K562 (cell line): ENCODE data around the gene EXT2. TPM values are rescaled to one million over a fixed set of nuclear protein-coding genes. Genes with fewer than 3 reads are reported as not detected.

ENCODE experiments used
- ELF1 ChIP-seq: fragments of 200-800 bp; sonication (Bioruptor generic); IDR thresholded peaks from 2 replicates; pipeline ENCODE4 v1.6.1; 2016; ENCODE audit warnings: missing genetic modification characterization, missing compliant biosample characterization
- ESRRA ChIP-seq: fragments of 450-650 bp; IDR thresholded peaks from 2 replicates; pipeline ENCODE4 v1.6.1; 2014; ENCODE audit warnings: low read depth, mild to moderate bottlenecking, moderate library complexity, borderline replicate concordance
- HDGF ChIP-seq: fragments of 450-650 bp; IDR thresholded peaks from 2 replicates; pipeline ENCODE4 v1.6.1; 2016
- NFIC ChIP-seq: fragments of 450-650 bp; IDR thresholded peaks from 2 replicates; pipeline ENCODE4 v1.6.1; 2017; ENCODE audit warnings: mild to moderate bottlenecking, inconsistent platforms
- PRPF4 ChIP-seq: fragments of 200-400 bp; formaldehyde crosslinking; IDR thresholded peaks from one replicate; pipeline ENCODE4 v1.6.1; 2017; ENCODE audit warnings: low read length, low read depth, mild to moderate bottlenecking; ENCODE audit not compliant: insufficient read depth, poor library complexity, severe bottlenecking
- SOX6 ChIP-seq: fragments of 450-650 bp; IDR thresholded peaks from 2 replicates; pipeline ENCODE4 v1.6.1; 2014; ENCODE audit warnings: mild to moderate bottlenecking
- TAF7 ChIP-seq: fragments of 450-650 bp; IDR thresholded peaks from 2 replicates; pipeline ENCODE4 v1.6.1; 2016; ENCODE audit warnings: missing genetic modification characterization, missing compliant biosample characterization
- ZBTB7A ChIP-seq: IDR thresholded peaks from 2 replicates; pipeline ENCODE4 v1.6.1; 2011; ENCODE audit warnings: low read depth, mild to moderate bottlenecking, low read length, moderate library complexity, borderline replicate concordance; ENCODE audit not compliant: control insufficient read depth
- ZNF668 ChIP-seq: fragments of 250-450 bp; sonication (Bioruptor Pico); IDR thresholded peaks from 2 replicates; pipeline ENCODE4 v1.8.0; 2022; ENCODE audit warnings: mild to moderate bottlenecking, inconsistent platforms
- polyA plus RNA-seq, 8 experiments: library from polyadenylated mRNA; depleted of rRNA in 4 of 8; stranded (reverse) in 5 of 8; unstranded in 3 of 8; fragments of >200 nt; fragmentation: Nextera tagmentation in 2 of 8; fragmentation: Illumina TruSeq in 1 of 8; extraction: Ambion mirVana in 2 of 8; extraction: Trizol in 1 of 8; gene quantifications; 2 replicates each; pipeline versions ENCODE4 v1.2.1 to v1.2.3, GENCODE V29; 2011 to 2014; ENCODE audit warnings: inconsistent platforms in 1 of 8, missing spikeins in 1 of 8
- total RNA-seq, 7 experiments: library from RNA; depleted of rRNA in 6 of 7; stranded (reverse); fragments of >200 nt in 6 of 7; fragmentation: Illumina TruSeq in 2 of 7; extraction: Trizol in 2 of 7; gene quantifications; 2 replicates each; pipeline versions ENCODE4 v1.2.1 to v1.2.3, GENCODE V29; 2011 to 2021; ENCODE audit warnings: low replicate concordance in 1 of 7
- TF ChIP-seq, protein P1 (sequence below): fragments of 450-650 bp; conservative IDR thresholded peaks from 2 replicates; pipeline ENCODE4 v1.6.1; 2016; ENCODE audit warnings: missing genetic modification characterization, low read depth, mild to moderate bottlenecking, missing compliant biosample characterization, moderate library complexity
- TF ChIP-seq, protein P2 (sequence below): fragments of 450-650 bp; IDR thresholded peaks from 2 replicates; pipeline ENCODE4 v1.6.1; 2014; ENCODE audit warnings: low read depth, mild to moderate bottlenecking, moderate library complexity, borderline replicate concordance

Gene EXT2
- total and polyA plus RNA-seq, 9 of the 15 experiments (the other 6 are each of a cell fraction or from before 2014, with no cell fraction given), result 7.5 to 52.1 (median 38.1) TPM

DNA sequence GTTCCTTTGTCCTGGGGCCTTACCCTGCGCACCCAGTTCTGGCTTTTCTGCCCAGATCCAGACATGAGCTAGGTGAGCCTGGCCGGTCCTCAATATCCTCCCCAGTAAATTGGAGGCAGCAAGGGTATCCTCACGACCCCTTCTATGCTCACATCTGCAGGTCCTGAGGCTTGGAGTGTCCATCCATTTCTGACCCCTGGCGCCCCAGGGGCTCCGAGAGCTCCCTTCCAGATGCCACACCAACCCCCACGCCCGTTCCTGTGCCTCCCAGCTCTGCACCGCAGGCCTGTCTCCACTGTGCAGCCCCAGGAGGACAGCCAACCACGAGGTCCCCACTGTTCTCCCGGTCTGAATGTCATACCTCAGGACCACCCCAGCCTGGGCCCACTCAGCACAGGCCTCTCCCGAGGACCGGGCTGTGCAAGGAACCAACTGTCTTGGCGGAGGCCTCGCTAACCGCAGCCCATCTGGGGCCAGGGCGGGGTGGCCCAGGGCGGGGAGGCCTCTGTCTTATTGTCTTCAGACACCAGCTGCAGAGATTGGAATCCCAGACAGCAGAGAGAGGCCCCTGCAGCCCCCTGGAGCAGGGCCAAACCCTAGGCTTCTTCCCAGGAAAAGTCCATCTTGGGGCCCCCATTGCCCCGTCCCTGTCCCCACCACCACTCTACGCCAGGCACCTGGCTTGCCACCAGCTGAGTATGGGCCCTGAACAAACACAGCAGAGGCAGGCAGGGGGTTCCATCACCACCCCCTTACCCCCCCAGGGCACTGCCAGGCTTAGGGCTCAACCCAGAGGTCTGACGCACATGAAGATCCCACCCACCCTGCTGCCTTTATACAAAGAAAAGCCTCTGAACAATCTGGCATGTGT is 175.2 kb downstream of the EXT2 start (continued):
- TF ChIP-seq, protein P1, sequence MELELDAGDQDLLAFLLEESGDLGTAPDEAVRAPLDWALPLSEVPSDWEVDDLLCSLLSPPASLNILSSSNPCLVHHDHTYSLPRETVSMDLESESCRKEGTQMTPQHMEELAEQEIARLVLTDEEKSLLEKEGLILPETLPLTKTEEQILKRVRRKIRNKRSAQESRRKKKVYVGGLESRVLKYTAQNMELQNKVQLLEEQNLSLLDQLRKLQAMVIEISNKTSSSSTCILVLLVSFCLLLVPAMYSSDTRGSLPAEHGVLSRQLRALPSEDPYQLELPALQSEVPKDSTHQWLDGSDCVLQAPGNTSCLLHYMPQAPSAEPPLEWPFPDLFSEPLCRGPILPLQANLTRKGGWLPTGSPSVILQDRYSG, result no peak
- TF ChIP-seq SOX6, result peak; percentile 35; the same call in 1 of the 2 replicates
- no peak for TF ChIP-seq HDGF
- 0 out of 2 replicates have a peak, but pooled peaks have one; percentile 28 for TF ChIP-seq ZNF668
- TF ChIP-seq ESRRA, result peak; percentile 13; the same call in 1 of the 2 replicates
- peak; percentile 45; the same call in 1 of the 2 replicates for TF ChIP-seq ZBTB7A
- no peak for TF ChIP-seq PRPF4
- TF ChIP-seq, protein P2, sequence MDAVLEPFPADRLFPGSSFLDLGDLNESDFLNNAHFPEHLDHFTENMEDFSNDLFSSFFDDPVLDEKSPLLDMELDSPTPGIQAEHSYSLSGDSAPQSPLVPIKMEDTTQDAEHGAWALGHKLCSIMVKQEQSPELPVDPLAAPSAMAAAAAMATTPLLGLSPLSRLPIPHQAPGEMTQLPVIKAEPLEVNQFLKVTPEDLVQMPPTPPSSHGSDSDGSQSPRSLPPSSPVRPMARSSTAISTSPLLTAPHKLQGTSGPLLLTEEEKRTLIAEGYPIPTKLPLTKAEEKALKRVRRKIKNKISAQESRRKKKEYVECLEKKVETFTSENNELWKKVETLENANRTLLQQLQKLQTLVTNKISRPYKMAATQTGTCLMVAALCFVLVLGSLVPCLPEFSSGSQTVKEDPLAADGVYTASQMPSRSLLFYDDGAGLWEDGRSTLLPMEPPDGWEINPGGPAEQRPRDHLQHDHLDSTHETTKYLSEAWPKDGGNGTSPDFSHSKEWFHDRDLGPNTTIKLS, result no peak
- TF ChIP-seq TAF7 (tag), result 0 out of 2 replicates have a peak, but pooled peaks have one; percentile 28
- TF ChIP-seq ELF1 (tag), result 0 out of 2 replicates have a peak, but pooled peaks have one; percentile 14
- peak; percentile 81 for TF ChIP-seq NFIC
- TF ChIP-seq, all 486 proteins: peak for 31
